ENCODE measurements around the gene LBHD2. TPM values are rescaled to one million over a fixed set of nuclear protein-coding genes. Genes with fewer than 3 reads are reported as not detected.
A peak's percentile ranks its signal among the peaks of the same experiment; 100 is the strongest.
"Not testable (repeated sequence)": the region's sequence is repeated elsewhere in the genome, so short reads cannot be mapped to it uniquely, and the experiment has no call there.

LBHD2 gene
- total RNA-seq, 1 donor from 2014 or later = not detected

DNA sequence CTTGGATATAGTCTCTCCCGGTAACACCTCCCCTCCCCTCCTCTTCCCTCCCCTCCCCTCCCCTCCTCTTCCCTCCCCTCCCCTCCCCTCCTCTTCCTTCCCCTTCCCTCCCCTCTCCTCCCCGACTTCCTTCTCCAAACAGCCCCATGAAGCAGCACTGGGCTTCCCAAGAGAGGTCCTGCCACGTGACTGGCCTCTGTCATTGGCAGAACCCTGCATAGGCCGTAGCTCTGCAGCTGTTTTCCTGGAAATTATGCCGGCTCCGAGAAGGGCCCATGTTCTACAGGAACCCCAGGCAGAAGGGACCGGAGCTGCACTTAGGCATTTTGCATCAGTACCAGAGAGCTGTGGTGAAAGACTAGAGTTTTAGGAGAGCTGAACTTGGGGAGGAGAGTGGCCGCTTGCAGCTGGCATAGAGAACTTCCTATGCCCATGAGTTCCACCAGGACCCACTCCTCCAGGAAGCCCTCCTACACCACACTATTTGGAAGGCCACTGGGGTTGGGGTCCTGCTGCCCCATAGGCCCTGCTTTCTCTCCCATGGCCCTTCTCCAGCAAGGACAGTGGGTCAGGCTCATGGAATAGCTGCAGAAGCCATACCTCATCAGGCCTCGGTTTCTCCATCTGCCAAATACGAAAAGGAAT is 34.1 kb downstream of the LBHD2 start:
- Mint-ChIP-seq H3K27ac (ENCODE audit: unreplicated experiment) (no peak overlapping the region), H3K9me3 (ENCODE audit: unreplicated experiment) (no peaks in the 10 kb centered on the region), H3K36me3 (ENCODE audit: unreplicated experiment) (no peaks in the 10 kb centered on the region), H3K4me1 (ENCODE audit: unreplicated experiment) (peaks cover 17% of the 10 kb centered on the region), H3K27me3 (ENCODE audit: unreplicated experiment) (no peaks in the 10 kb centered on the region), H3K4me3 (ENCODE audit: unreplicated experiment) (no peak overlapping the region)
- DNase-seq (ENCODE audit: extremely low spot score, unreplicated experiment) = no peak
- TF ChIP-seq, protein P1, sequence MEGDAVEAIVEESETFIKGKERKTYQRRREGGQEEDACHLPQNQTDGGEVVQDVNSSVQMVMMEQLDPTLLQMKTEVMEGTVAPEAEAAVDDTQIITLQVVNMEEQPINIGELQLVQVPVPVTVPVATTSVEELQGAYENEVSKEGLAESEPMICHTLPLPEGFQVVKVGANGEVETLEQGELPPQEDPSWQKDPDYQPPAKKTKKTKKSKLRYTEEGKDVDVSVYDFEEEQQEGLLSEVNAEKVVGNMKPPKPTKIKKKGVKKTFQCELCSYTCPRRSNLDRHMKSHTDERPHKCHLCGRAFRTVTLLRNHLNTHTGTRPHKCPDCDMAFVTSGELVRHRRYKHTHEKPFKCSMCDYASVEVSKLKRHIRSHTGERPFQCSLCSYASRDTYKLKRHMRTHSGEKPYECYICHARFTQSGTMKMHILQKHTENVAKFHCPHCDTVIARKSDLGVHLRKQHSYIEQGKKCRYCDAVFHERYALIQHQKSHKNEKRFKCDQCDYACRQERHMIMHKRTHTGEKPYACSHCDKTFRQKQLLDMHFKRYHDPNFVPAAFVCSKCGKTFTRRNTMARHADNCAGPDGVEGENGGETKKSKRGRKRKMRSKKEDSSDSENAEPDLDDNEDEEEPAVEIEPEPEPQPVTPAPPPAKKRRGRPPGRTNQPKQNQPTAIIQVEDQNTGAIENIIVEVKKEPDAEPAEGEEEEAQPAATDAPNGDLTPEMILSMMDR (IDR thresholded peaks at IDR 0.05) = no peak

DNA sequence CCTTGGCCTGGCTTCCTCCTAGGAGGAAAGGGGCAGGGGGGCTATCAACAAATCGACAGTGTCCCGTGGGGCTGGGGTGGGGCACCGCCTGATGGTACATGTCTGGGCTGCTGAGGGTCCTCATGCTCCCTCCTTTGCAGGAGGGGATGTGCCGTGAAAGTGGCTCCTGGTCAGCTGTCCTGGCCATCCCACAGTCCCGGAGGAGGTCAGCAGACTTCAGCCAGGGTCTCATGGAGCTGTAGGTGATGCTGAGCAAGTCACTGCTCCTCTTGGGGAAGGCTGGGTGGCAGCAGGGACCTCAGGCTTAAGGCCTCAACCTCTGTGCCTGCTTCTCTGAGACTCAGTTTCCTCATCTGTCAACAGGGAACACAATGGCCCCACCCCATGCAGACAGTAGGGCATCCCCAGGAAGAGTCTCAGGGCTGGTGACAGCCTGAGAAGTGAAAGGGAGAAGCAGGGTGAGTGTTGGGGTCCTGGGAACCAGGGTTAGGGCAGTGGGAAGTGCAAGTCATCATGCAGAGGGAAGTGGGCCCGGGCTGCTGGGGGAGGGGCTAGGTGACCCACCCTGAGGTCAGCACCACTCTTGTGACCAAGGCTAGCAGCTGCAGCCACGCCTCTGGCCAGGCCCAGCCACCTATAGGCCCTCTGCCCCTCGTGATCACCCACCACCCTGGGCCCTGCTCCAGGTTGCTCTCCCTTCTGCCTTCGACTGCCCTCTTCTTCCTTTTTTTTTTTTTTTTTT is 34.8 kb downstream of the LBHD2 start:
- H3K27ac Mint-ChIP-seq (ENCODE audit: unreplicated experiment) = no peak overlapping the region
- no peaks in the 10 kb centered on the region for H3K9me3 Mint-ChIP-seq (ENCODE audit: unreplicated experiment)
- peaks cover 17% of the 10 kb centered on the region for H3K4me1 Mint-ChIP-seq (ENCODE audit: unreplicated experiment)
- DNase-seq (ENCODE audit: extremely low spot score, unreplicated experiment) = no peak
- H3K27me3 Mint-ChIP-seq (ENCODE audit: unreplicated experiment) = no peaks in the 10 kb centered on the region
- TF ChIP-seq, protein P1 (IDR thresholded peaks at IDR 0.05) = no peak
- H3K4me3 Mint-ChIP-seq (ENCODE audit: unreplicated experiment) = no peak overlapping the region
- no peaks in the 10 kb centered on the region for H3K36me3 Mint-ChIP-seq (ENCODE audit: unreplicated experiment)

DNA sequence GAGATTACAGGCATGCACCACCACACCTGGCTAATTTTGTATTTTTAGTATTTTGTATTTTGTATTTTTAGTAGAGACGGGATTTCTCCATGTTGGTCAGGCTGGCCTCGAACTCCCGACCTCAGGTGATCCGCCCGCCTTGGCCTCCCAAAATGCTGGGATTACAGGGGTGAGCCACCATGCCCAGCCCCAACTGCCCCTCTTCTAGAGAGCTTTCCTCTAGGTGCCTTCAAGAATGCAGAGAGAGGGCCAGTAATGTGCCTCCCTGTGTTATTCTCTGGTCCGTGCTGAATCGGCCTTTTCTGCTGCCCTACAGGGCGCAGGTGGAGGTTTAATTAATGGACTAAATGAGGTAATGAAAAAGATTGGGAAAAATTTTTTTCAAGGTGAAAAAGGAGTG is 35.5 kb downstream of the LBHD2 start:
- H3K9me3 Mint-ChIP-seq (ENCODE audit: unreplicated experiment); H3K4me3 Mint-ChIP-seq (ENCODE audit: unreplicated experiment); DNase-seq (ENCODE audit: extremely low spot score, unreplicated experiment); H3K27ac Mint-ChIP-seq (ENCODE audit: unreplicated experiment); H3K36me3 Mint-ChIP-seq (ENCODE audit: unreplicated experiment); H3K27me3 Mint-ChIP-seq (ENCODE audit: unreplicated experiment): not testable (repeated sequence)
- H3K4me1 Mint-ChIP-seq (ENCODE audit: unreplicated experiment) = peaks cover 21% of the 10 kb centered on the region

GRCh38 chr14:103121121-103121845 is 37.3 kb downstream of the LBHD2 start:
- no peak overlapping the region for H3K27ac Mint-ChIP-seq (ENCODE audit: unreplicated experiment)

GRCh38 chr14:103121846-103122584 is 38.0 kb downstream of the LBHD2 start:
- no peaks in the 10 kb centered on the region for H3K27me3 Mint-ChIP-seq (ENCODE audit: unreplicated experiment)
- H3K36me3 Mint-ChIP-seq (ENCODE audit: unreplicated experiment) = no peaks in the 10 kb centered on the region
- H3K4me1 Mint-ChIP-seq (ENCODE audit: unreplicated experiment) = peaks cover 20% of the 10 kb centered on the region
- DNase-seq (ENCODE audit: extremely low spot score, unreplicated experiment) = no peak
- H3K4me3 Mint-ChIP-seq (ENCODE audit: unreplicated experiment) = no peak overlapping the region
- no peaks in the 10 kb centered on the region for H3K9me3 Mint-ChIP-seq (ENCODE audit: unreplicated experiment)
- TF ChIP-seq, protein P1 (IDR thresholded peaks at IDR 0.05) = no peak
- H3K27ac Mint-ChIP-seq (ENCODE audit: unreplicated experiment) = peak overlapping the region; percentile 31

More at GRCh38 chr14:103121121-103121845, 37.3 kb downstream of the LBHD2 start:
- Mint-ChIP-seq H3K36me3 (ENCODE audit: unreplicated experiment) (no peaks in the 10 kb centered on the region), H3K4me1 (ENCODE audit: unreplicated experiment) (peaks cover 20% of the 10 kb centered on the region), H3K27me3 (ENCODE audit: unreplicated experiment) (no peaks in the 10 kb centered on the region), H3K9me3 (ENCODE audit: unreplicated experiment) (no peaks in the 10 kb centered on the region), H3K4me3 (ENCODE audit: unreplicated experiment) (no peak overlapping the region)
- no peak for DNase-seq (ENCODE audit: extremely low spot score, unreplicated experiment)
- TF ChIP-seq, protein P1 (IDR thresholded peaks at IDR 0.05) = no peak

Measured in osteocyte (in vitro differentiated cells).